ENCODE data around the gene ST6GALNAC6. TPM values are rescaled to one million over a fixed set of nuclear protein-coding genes. Genes with fewer than 3 reads are reported as not detected.
A peak's percentile ranks its signal among the peaks of the same experiment; 100 is the strongest.

The ST6GALNAC6 gene
- total RNA-seq, 2 experiments from 2014 or later: 100 to 122 TPM

DNA sequence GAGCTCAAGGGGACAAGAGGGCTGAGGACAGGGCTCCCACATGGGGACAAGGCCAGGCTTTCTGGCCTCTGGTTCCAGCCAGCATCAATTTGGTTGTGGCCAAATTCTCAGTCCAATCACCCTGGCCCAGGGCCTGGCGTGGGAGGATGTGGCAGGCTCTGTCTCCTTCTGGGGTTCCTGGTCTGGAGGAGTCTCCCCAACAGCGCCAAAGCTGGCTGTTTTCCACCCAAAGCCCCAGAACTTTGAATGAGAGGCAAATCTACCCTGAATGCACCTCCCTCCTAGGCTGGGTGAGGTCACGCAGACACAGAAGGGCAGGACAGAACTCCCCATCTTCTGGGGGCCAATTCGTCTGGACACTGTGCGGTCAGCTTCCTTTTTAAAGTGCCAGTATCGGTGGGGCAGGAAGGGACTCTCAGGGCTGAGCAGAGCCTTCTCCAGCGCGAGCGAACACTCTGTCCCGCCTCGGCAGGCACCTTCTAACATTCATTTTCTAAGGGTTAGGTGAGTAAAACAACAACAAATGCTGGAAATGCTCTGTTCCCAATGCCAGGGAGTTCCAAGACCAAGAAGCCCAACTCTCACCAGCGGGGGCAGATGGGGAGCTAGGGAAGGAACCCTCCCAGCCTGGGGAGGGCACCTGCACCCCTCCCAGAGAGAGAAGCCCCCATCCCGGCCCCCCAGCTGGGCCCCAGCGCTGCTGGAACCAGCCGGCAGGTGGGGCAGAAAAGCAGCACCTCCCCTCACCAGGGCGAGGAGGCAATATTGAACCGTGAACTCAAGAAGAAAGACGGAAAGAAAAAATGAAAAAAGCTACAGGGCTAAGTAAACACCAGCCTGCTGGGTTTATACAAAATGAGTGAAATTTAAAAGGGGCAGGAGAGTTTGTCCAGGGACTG is 41.9 kb upstream of the ST6GALNAC6 start:
- no peaks in the 10 kb centered on the region for H3K9me3 Mint-ChIP-seq
- peak overlapping the region; percentile 36 for H3K27ac Mint-ChIP-seq
- POLR2A ChIA-PET: no interaction called here
- DNase-seq: no peak
- CTCF ChIA-PET: interaction anchor here (1.0 to 6.9 kb wide), 11 partner anchors 10 to 176 kb away, joined by 3 to 103 read pairs (median 5); partner anchors contain the start of genes EEIG1 and PIP5KL1
- H3K36me3 Mint-ChIP-seq (ENCODE audit: low read depth): peaks cover 74% of the 10 kb centered on the region
- peaks cover 4% of the 10 kb centered on the region for H3K27me3 Mint-ChIP-seq
- peaks cover 60% of the 10 kb centered on the region for H3K4me1 Mint-ChIP-seq
- no peak overlapping the region for H3K4me3 Mint-ChIP-seq

GRCh38 chr9:127940593-127940992 is 41.2 kb upstream of the ST6GALNAC6 start:
- ChIA-PET CTCF (interaction anchor here (1.0 to 6.9 kb wide), 6 partner anchors 10 to 147 kb away, joined by 3 to 103 read pairs (median 11); partner anchors contain the start of genes EEIG1 and PIP5KL1), POLR2A (no interaction called here)
- H3K9me3 Mint-ChIP-seq: no peaks in the 10 kb centered on the region
- no peak overlapping the region for H3K4me3 Mint-ChIP-seq
- peaks cover 66% of the 10 kb centered on the region for H3K4me1 Mint-ChIP-seq
- H3K27ac Mint-ChIP-seq: no peak overlapping the region
- H3K36me3 Mint-ChIP-seq (ENCODE audit: low read depth): peaks cover 73% of the 10 kb centered on the region
- peaks cover 4% of the 10 kb centered on the region for H3K27me3 Mint-ChIP-seq
- no peak for DNase-seq

GRCh38 chr9:127938298-127938690 is 38.9 kb upstream of the ST6GALNAC6 start:
- Mint-ChIP-seq H3K4me3 (peak overlapping the region; percentile 92), H3K27me3 (peaks cover 4% of the 10 kb centered on the region), H3K4me1 (peaks cover 64% of the 10 kb centered on the region), H3K36me3 (ENCODE audit: low read depth) (peaks cover 66% of the 10 kb centered on the region), H3K27ac (peak overlapping the region; percentile 75), H3K9me3 (no peaks in the 10 kb centered on the region)
- CTCF ChIA-PET: interaction anchor here (0.6 to 1.0 kb wide), 2 partner anchors 96 to 911 kb away, joined by 3 read pairs; no protein-coding TSS in a partner anchor
- DNase-seq: no peak
- POLR2A ChIA-PET: no interaction called here

GRCh38 chr9:127937388-127938297 is 38.2 kb upstream of the ST6GALNAC6 start, which contains the start of gene DPM2:
DPM2 (minus strand) TSS chr9:127937854; CDS start chr9:127937820, 34 bp downstream.
- Mint-ChIP-seq H3K4me1 (peaks cover 62% of the 10 kb centered on the region), H3K9me3 (no peaks in the 10 kb centered on the region), H3K4me3 (peak within 1 kb of the TSS; percentile 92), H3K27me3 (peaks cover 4% of the 10 kb centered on the region), H3K27ac (peak within 1 kb of the TSS; percentile 93), H3K36me3 (ENCODE audit: low read depth) (peaks cover 64% of the 10 kb centered on the region)
- ChIA-PET POLR2A (no interaction called here), CTCF (interaction anchor here (1.1 kb wide), 1 partner anchor 17 kb away, joined by 3 read pairs; no protein-coding TSS in a partner anchor)
- DNase-seq: peak; percentile 92

DNA sequence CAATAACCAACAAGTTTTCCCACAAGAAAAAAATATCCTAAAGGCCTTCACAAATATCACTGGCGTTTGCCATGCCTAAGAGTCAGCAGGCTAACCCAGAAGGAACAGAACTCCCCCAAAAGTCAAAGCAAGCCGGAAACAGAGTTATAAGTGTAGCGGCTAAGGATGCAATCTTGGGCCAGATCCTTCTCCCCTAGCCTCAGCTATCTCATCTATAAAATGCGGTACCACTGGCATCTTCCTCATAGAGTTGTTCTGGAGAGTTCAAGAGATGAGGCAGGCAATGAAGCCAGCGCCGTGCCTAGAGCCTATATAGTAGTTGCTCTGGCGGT is 37.6 kb upstream of the ST6GALNAC6 start:
- ChIA-PET CTCF (interaction anchor here (1.1 kb wide), 1 partner anchor 18 kb away, joined by 3 read pairs; no protein-coding TSS in a partner anchor), POLR2A (no interaction called here)
- Mint-ChIP-seq H3K9me3 (no peaks in the 10 kb centered on the region), H3K27ac (peak overlapping the region; percentile 93), H3K4me1 (peaks cover 61% of the 10 kb centered on the region), H3K27me3 (peaks cover 4% of the 10 kb centered on the region), H3K36me3 (ENCODE audit: low read depth) (peaks cover 58% of the 10 kb centered on the region), H3K4me3 (peak overlapping the region; percentile 92)
- DNase-seq: no peak

GRCh38 chr9:127936347-127936852 is 37.0 kb upstream of the ST6GALNAC6 start:
- Mint-ChIP-seq H3K27me3 (peaks cover 4% of the 10 kb centered on the region), H3K27ac (peak overlapping the region; percentile 93), H3K36me3 (ENCODE audit: low read depth) (peaks cover 55% of the 10 kb centered on the region), H3K9me3 (no peaks in the 10 kb centered on the region), H3K4me3 (peak overlapping the region; percentile 92), H3K4me1 (peaks cover 64% of the 10 kb centered on the region)
- CTCF ChIA-PET: interaction anchor here (1.1 kb wide), 1 partner anchor 19 kb away, joined by 3 read pairs; no protein-coding TSS in a partner anchor
- DNase-seq: no peak
- POLR2A ChIA-PET: no interaction called here

DNA sequence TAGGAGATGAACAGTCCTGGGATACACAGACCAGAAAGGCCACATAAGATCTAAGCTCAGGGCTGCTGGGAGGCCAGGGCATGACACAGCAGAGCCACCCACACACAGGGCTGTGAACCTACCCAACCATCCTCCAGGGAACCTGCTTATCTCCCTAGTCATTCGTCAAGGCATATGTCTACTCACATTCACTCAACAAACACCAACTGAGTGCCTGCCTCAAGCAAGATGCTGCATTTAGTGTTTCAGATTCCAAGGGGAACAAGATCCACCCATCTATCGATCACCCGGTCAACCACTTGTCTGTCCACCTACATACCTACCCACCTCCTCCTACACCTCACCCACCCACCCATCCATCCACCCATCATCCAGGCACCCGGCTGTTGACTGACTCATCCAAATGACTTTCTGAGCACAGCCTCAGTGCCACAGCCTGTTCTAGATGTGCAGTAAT is 36.4 kb upstream of the ST6GALNAC6 start:
- peak overlapping the region; percentile 71 for H3K27ac Mint-ChIP-seq
- DNase-seq: no peak
- H3K9me3 Mint-ChIP-seq: no peaks in the 10 kb centered on the region
- H3K4me3 Mint-ChIP-seq: peak overlapping the region; percentile 92
- H3K27me3 Mint-ChIP-seq: peaks cover 4% of the 10 kb centered on the region
- peaks cover 50% of the 10 kb centered on the region for H3K36me3 Mint-ChIP-seq (ENCODE audit: low read depth)
- ChIA-PET POLR2A (no interaction called here), CTCF (interaction anchor here (1.0 to 1.2 kb wide), 3 partner anchors 12 to 99 kb away, joined by 3 to 4 read pairs (median 3); no protein-coding TSS in a partner anchor)
- H3K4me1 Mint-ChIP-seq: peaks cover 70% of the 10 kb centered on the region

- peak overlapping the region; percentile 25 for H3K27ac Mint-ChIP-seq
- no peak overlapping the region for H3K4me3 Mint-ChIP-seq
- POLR2A ChIA-PET: no interaction called here
- H3K9me3 Mint-ChIP-seq: no peaks in the 10 kb centered on the region
- DNase-seq: no peak
- H3K36me3 Mint-ChIP-seq (ENCODE audit: low read depth): peaks cover 42% of the 10 kb centered on the region
- peaks cover 4% of the 10 kb centered on the region for H3K27me3 Mint-ChIP-seq
- CTCF ChIA-PET: interaction anchor here (1.0 to 3.1 kb wide), 4 partner anchors 9 to 100 kb away, joined by 3 to 8 read pairs (median 4); no protein-coding TSS in a partner anchor
- peaks cover 66% of the 10 kb centered on the region for H3K4me1 Mint-ChIP-seq
Observed at GRCh38 chr9:127934986-127935385, 35.6 kb upstream of the ST6GALNAC6 start.

DNA sequence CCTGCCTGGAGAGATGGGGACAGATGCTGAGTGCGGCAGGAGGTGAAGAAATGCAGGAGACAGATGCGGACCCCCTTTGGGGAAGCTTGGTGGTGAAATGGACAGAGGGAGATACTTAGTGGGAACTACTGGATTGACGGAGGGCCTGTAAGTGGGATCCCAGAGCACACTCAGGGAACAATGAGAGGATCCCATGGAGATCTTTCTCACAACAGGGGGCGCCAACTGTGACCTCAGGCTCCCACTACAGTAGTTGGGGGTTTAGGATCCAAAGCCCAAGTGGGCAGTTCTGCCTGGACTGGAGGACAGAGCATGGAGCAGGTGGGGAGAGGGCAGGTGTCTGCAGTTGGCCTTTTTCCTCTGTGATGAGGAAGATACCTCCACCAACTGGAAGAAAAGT is 34.8 kb upstream of the ST6GALNAC6 start:
- Mint-ChIP-seq H3K9me3 (no peaks in the 10 kb centered on the region), H3K4me3 (peak overlapping the region; percentile 25), H3K36me3 (ENCODE audit: low read depth) (peaks cover 37% of the 10 kb centered on the region), H3K27ac (no peak overlapping the region), H3K27me3 (peaks cover 4% of the 10 kb centered on the region), H3K4me1 (peaks cover 68% of the 10 kb centered on the region)
- ChIA-PET POLR2A (no interaction called here), CTCF (interaction anchor here (1.1 to 3.1 kb wide), 2 partner anchors 10 to 56 kb away, joined by 4 to 8 read pairs; no protein-coding TSS in a partner anchor)
- DNase-seq: no peak

GRCh38 chr9:127931092-127931881 is 31.9 kb upstream of the ST6GALNAC6 start:
- ChIA-PET CTCF (interaction anchor here (1.0 to 3.1 kb wide), 4 partner anchors 10 to 197 kb away, joined by 3 to 9 read pairs (median 4); partner anchors contain the start of gene TOR2A), POLR2A (no interaction called here)
- H3K9me3 Mint-ChIP-seq: no peaks in the 10 kb centered on the region
- peak overlapping the region; percentile 64 for H3K4me3 Mint-ChIP-seq
- H3K27ac Mint-ChIP-seq: peak overlapping the region; percentile 68
- peaks cover 6% of the 10 kb centered on the region for H3K27me3 Mint-ChIP-seq
- H3K36me3 Mint-ChIP-seq (ENCODE audit: low read depth): peaks cover 17% of the 10 kb centered on the region
- peaks cover 52% of the 10 kb centered on the region for H3K4me1 Mint-ChIP-seq
- peak; percentile 42 for DNase-seq

DNA sequence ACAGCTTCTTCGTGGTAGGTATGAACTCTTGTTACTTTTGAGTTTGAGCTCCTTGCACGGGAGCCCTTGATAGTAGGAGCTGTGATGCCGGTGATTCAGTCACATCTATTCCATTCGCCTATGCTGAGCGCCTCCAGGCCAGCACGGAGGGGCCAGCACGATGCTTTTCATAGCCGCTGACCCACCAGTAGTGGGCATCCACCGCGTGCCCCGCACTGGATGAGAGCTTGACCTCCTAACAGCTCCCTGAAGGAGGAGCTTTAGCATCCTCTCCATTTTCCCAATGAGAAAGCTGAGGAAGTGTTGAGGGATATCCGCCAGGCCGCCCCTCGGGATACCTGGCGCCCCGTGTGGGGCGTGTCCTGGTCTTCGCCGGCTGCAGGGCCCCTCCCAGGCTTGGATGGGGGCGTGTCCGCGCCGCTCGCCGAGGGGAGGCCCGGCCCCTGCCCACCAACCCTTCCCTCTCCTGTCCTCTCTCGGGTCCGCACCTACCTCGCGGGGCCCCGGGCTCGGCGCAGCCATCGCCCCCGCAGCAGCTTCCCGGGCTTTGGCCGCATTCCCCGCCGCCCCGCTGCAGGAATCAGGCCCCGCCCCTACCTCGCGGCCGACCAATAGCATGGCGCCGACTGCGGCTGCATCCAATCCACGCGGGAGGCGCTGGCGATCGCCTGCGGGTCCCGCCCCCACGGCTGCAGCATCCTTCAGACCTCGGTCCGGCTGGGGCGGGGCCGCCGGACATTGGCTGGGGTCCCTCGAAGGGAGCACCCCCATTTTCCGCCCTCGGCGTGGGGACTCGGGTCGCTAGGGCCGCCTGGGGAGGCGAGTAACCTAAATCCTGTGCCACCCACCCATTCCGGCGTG is 31.1 kb upstream of the ST6GALNAC6 start, which contains the start of gene PIP5KL1:
Gene PIP5KL1, minus strand, starts transcription at position 547 of the 861 bp plus-strand sequence. Its CDS starts 25 bp downstream, at position 522.
- POLR2A ChIA-PET: interaction anchor here (0.7 kb wide), 1 partner anchor 133 kb away, joined by 3 read pairs; no protein-coding TSS in a partner anchor
- H3K27me3 Mint-ChIP-seq: peaks cover 9% of the 10 kb centered on the region
- peak within 1 kb of the TSS; percentile 64 for H3K4me3 Mint-ChIP-seq
- H3K9me3 Mint-ChIP-seq: no peaks in the 10 kb centered on the region
- H3K27ac Mint-ChIP-seq: peak within 1 kb of the TSS; percentile 68
- peak; percentile 77 for DNase-seq
- peaks cover 43% of the 10 kb centered on the region for H3K4me1 Mint-ChIP-seq
- H3K36me3 Mint-ChIP-seq (ENCODE audit: low read depth): peaks cover 14% of the 10 kb centered on the region
- CTCF ChIA-PET: interaction anchor here (0.5 to 3.1 kb wide), 9 partner anchors 9 to 196 kb away, joined by 3 to 9 read pairs (median 4); partner anchors contain the start of genes CDK9 and TOR2A
